HG03196 (cell line): ENCODE measurements around the gene RNASET2.
"Not testable (repeated sequence)": the region's sequence is repeated elsewhere in the genome, so short reads cannot be mapped to it uniquely, and the experiment has no call there.

ENCODE experiments used
- ATAC-seq: cut with Tn5 transposase; IDR thresholded peaks from one replicate; pipeline ENCODE4 v1.9.1; 2021; ENCODE audit not compliant: unreplicated experiment

The RNASET2 gene

DNA sequence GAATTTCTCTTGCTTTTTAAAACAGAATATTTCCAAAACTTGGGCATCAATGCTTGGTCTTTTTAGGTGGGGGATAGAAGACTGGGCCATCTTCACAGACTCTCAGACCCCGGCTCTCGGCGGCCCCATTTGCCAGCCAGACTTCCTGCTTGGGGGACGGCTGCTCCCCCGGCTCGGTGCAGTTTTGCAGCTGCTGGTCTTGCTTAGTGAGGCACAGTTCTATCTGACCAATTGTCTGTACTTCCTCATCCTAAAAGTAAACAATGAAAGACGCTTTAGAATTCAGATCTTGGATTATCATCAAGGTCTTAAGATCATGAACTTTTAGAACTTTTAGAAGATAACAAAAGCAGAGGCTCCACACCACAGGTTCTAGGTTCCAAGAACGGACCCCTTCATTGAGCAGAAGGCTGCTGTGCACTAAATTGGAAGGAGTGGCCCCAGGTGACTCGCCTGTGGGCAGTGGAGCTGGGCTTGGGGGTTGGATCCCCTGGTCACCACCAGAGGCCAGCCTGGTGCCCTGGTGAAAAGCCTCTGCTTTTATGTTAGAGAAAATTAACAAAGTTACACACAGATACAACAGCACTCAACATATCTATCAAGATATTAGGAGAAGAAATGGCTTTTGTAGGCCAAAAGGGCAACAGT is 26.7 kb downstream of the RNASET2 start:
- no peak for ATAC-seq

DNA sequence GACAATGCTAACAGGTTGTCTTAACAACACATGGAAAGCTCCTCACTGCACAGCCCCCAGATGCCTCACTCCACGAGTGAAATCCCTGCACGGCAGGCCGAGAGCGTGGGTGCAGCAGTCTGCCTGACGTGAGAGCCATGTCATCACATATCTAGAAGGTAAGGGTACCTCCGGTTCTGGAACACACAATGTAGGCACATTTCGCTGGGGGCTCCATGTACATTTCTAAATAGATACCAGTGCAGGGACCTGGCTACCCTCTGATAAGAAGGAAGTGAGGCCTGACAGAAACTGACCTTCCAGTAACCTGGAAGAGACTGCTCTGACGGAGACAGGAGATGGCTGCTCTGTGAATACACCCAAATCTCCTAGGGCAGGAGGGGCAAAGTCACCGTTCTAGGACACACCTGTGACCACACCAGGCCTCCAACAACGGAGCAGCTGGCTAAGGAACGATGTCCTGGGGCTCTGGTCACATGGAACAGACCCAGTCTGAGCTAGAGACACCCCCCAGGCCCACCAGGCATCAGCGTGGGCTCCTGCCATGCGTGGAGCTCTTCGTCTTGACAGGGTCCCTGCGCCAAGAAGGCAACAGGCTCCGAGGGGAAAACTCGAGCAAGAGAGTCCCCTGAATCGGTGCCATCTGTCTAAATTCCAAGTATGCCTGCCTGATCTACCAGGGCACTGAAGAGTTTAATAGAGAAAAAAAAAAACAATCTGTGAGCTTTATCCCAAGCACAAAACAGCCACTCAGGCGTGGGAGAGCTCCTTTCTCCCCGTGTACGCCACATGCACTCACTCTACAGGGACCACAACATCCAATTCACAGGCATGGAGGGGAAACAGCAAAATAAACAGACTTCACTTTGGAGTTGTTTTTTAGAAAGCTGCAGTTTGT is 27.5 kb downstream of the RNASET2 start:
- no peak for ATAC-seq

DNA sequence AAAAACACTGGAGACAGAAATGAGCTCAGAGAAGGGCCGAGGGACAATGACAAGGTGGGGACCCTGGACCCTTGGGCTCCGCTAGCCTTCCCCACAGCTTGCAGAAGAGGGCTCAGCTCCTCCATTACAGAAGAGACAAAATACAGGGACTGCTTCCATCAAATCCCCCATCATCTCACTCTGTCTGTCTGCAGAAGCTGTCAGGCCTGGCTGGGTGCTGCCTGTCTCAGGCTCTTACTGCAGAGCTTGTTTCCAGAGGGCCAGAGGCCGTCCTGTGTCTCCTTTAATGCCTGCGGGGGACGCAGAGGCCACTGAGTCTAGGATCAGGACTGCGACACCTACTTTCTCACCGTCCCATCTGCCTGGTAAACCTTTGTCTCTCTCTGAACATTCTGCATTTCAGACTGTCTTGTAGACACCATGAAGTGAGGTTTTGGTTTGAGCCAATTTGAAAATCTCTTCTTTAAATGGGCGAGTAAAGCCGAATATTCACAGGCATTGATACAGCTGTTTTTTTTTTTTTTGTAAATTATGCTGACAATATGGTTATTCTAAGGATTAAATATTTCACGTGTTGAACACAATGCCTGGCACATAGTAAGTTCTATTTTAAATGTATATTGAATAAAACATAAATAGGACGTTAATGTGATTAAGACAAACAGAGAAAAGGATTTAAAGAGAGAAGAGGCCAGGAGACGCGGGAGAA is 28.3 kb downstream of the RNASET2 start:
- no peak for ATAC-seq

DNA sequence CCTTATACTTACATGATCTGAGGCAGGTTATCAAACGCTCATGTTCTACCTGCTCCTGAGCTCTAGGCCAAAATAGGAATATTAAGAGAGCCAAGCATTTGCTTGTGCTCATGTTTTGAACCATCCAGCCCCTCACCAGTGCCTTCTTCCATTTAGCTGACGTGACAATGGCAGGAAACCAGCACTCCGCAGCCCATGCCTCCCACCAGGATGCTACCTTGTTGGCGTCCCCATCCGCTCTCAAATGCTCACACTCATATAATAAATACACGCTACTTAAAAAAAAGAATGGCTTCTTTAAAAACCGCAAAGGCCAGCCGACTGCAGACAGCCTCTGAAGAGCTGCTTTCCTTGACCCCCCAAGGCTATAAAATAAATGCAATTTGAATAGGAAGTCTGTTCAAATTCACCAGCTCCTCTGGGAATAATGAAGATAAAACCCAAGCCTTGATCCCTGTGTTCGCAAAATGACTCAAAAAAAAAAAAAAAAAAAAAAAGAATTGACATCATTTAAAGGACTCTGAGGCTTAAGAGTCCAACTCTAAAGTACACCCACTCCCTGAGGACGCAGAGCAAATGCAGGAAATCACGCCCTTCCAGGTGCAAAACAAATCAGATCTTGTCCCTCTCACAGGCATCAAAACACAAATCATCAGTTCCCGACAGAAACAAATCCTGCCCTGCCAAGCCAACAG is 29.0 kb downstream of the RNASET2 start:
- no peak for ATAC-seq

DNA sequence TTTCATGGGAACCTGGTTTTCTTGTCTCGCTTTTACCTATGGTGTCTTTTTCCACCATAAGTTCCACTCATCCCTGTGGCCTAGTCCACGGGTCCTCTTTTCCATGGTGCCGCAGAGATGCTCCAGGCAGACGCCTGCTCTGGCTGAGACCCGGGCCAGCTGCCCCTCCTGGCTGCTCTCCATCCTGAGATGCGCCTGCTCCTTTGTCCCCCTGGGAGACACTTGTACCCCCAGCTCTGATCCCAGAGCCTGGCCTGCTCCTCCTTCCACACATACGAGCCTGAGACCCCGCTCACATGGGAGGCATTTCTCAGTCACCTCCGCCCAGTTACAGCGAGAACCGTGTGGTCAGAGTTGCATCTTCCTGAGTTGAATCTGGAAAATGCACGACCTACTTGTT is 29.6 kb downstream of the RNASET2 start:
- no peak for ATAC-seq

DNA sequence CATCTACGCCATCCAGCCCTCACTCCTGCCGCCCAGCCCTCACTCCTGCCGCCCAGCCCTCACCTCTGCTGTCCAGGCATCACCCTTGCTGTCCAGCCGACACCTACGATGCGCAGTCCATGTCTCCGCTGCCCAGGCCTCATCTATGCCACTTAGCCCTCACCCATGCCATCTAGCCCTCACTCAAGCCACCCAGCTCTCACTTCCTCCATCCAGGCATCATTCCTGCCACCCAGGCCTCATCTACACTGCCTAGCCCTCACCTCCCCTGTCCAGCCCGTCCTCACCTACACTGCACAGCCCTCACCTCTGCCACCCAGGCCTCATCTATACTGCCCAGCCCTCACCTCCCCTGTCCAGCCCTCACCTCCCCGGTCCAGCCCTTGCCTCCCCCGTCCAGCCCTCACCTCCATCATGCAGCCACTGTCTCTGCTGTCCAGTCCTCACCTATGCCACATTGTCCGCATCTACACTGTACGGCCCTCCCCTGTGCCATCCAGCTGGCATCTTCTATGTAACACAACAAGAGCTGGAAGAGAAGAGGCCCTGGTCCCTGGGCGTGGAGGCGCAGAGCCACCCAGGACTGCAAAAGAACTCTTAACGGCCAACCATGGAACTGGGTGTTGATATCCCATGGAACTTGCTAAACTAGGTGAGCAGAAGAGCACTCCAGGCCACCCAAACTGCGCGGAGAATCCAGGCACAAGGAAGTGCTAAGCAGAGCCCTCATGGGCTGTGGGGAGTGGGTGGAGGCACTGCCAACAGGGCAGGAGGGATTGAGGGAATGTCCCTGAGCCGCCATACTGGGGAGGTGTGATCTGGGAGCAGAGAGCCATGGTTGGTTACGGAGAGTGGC is 31.0 kb downstream of the RNASET2 start:
- ATAC-seq = no peak

DNA sequence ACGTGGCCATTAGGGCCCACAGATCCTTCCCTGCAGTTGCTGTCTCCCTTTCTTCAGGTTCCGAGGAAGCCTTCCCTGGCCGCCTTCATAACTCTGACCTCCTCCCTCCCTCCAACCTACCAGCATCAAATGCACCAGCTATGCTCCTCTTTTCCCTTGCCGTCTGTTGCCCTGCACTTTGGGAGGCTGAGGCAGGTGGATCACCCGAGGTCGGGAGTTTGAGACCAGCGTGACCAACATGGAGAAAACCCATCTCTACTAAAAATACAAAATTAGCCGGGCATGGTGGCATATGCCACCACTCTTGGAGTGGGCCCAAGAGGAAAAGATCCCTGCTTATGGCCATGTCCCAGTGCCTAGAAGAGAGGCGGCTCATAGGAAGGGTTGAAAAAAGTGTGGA is 31.8 kb downstream of the RNASET2 start:
- ATAC-seq = no peak

DNA sequence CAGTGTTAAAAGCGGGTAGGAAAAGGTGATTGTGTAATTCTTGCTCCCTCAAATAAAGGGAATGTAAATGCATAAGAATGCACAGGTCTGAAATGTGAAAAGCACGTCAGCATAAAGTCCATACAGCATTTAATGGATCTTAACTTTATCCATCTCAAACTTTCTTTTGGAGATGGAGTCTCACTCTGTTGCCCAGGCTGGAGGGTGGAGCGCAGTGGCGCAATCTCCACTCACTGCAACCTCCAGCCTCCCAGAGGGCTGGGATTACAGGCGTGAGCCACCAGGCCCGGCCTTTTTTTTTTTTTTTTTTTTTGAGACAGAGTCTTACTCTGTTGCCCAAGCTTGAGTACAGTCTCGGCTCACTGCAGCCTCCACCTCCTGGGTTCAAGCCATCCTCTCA is 33.4 kb downstream of the RNASET2 start:
- no peak for ATAC-seq

DNA sequence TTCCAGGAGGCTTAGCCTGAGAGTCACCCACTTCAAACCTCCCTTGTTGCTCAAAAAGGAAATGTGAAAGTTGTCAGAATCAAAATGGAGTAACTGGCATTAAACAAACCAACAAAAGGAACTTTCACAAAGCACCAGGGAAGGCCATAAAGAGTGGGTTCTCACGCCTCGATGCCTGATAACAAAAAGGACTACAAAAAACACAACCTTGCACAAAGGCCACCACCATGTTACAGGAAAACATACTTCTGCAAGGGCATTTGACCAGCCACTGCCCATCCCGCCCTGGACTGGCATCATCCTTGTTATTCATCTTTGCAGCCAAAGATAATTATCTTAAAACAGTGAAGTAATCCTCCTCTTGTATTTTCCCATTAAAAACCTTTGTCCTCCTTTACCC is 34.8 kb downstream of the RNASET2 start:
- ATAC-seq = no peak

DNA sequence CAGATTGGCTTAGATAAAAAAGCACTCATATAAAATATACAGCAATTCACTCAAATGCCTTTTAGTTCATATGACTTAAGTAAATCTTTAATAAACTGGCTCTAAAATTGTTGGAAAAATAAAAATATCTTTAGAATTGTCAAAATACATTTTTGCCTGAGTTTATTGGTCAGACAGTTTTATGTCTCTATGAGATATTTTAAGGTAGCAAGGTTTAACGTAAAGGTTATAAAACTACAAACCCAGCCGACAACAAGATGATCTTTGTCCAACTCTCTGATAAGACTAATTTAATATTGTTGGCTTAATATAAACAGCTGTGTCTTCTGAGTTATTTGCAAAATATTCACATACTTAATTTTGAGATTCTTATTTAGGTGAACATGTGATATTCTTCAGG is 39.5 kb downstream of the RNASET2 start:
- ATAC-seq = no peak

DNA sequence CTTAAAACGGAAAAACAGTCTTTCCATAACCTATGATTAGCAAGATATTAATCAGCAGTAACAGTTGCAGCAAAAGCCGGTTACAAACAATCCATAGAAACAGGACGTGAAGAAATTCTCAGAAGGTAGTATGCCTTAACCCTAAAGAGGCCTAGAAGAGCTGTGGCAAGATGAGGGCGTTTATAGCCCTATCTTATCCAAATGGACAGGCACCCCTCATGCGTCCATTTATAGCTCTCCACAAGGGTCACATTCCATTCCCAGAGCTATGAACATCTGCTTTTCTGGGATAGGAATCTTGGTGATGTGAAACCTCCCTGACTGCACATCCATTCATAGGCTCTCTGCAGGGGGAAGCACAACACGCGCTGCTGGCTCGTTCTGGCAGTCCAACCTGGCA is 40.9 kb downstream of the RNASET2 start:
- not testable (repeated sequence) for ATAC-seq

DNA sequence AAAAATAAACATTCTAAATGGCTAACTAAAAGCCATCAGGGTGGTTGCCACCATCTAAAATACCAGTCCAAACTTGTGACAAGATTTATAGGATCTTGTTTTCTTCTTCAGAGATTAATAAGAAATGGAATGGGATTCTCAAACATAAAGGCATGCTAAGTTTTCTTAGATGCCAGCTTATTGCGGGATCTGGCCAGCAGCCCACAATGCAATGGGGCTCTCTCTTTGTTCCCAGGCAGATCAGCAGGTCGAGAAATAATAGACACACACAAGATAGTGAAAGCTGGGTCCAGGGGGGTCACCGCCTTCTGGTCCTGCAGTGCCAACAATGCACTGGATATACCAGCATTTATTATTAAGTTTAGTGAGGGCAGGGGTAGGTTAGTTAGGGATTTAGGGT is 41.4 kb downstream of the RNASET2 start:
- not testable (repeated sequence) for ATAC-seq

DNA sequence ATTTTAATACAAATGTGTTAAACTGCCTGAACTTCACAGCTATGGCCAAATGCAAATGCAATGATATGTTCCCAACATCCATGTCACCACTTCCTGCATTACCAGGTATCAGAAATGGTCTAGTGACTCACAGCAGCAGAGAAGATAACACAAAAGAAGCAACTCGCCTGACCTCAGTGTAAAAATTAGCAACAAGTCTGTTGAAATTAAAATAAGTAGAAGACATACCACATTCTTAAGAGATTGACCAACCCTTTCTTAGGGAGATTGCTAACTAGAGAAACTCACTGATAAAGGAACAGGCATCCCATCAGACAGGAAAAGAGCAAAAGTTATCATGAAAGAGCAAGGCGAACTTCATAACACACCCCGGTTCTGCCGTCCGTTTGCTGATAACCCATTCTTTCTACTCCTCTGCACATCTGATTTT is 45.1 kb downstream of the RNASET2 start:
- ATAC-seq = no peak

DNA sequence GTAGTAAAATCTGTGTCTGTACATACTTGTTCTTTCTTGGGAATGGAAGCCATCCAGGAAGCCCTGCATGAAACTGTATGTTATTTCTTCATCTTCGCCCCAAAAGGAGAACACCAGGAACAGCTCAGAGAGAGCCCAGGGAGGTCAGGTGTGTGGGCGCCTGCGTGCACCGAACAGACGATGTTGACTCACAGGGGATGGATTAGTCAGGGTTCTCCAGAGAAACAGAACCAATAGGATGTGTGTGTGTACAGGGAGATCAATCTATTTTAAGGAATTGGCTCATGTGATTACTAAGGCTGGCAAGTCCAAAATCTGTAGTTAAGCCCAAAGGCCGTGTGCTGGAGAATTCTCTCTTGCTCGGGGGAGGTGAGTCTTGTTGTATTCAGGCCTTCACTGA is 45.7 kb downstream of the RNASET2 start:
- ATAC-seq = no peak

DNA sequence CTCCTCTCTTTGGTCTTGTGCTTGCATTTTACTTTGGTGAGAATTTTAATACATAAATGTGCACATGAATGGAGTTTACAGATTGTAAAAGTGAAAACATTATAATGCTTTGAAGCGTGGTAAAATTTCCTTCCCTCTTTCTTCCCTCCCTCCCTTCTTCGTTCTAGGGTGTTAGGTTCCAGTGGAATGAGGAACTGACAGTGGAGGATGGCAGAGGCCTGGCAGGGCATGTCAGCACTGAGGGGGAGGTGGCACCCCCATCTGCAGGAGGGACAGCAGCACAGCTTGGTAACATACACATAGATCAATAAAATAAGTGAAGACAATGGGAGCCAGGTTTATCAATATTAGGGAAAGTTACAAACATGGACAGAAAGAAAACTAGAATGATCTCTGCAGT is 47.5 kb downstream of the RNASET2 start:
- no peak for ATAC-seq

DNA sequence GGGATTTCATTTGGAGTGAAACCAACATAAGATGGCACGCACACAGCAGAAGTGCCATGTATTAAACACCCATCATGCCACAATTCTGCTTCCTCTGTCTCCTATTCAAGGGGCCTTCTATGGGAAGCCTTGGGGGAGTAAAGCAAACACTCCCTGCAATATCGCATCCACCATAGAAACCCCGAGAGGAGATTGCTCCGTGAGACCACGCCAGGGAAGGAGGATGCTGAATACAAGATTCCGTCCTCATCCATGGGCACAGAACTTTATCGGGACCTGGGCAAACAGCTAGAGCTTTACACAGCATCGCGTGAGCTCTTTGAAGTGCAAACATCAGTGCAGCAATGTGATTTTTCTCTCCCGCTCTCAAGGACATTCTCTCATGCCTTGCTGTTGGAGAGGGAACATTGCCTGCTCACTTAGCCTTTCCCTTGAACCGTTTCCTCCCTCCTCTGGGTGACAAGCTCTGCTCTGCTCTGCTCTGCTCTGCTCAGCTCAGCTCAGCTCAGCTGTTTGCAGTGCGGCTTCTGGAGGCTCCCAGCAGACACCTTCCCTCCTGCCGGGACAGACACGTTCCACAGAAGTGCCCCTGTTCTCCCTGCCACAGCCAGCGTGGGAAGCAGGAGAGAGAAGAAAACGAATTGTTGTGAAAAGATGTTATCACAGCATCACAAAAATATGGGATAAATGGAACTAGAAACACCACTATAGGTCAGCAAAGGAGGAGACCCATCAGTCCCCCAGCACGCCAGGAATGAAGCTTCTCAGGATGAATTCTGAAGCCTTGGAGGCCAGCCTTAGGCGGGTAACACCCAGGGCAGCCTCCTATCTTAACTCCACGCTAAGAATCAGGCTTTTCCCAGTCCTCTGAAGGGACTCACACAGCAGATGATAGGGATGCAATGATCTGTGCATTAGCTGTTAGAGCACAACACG is 48.2 kb downstream of the RNASET2 start:
- no peak for ATAC-seq

DNA sequence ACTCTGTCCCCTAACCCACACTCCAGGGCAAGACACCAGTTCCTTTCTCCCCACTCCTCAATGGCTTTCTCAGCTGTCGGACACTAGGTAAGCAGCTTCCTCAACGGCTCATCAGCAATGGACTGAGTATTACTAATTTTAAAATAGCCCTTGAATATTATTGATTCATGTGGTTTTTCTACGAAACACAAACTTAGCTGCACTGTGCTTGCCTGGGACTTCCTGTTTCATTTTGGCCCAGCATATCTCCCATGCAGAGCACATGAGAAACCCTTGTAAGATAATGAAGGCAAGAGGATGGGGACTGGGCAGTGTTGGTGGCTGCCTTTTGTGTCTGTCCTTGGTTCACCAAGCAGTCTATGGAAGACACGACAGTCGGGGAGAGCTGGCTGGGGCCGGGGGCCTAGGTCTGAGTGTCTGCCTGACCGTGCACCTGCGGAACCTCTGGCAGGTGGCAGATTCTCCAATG is 48.9 kb downstream of the RNASET2 start:
- peak; percentile 89 for ATAC-seq

DNA sequence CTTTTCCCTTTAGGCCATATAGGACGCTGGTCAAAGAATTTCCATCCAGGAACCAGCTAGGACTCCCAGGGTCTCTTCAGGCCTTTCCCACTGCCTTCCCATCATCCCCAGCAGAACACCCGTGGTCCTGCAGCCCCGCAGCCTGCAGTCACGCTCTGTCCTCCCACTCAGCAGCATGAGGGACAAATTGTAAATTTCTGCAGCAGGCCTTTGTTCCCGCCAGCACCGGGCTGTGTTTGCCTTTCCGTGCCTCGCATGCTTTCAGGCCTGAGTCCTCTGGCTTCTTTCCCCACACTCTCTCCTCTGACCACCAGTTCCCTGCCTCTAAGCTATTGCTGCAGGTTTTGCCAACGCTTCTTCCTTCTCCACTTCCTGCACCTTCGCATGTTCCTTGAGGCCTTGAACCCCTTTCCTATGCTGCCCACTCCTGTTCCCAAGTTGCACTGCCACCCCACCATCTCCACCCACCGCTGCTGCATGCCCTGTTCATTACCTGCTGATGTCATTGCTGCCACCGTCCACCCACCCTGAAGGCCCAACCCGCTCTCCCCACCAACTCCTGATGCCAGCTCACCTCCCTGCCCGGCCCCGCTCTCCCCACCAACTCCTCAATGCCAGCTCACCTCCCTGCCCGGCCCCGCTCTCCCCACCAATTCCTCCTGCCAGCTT is 49.8 kb downstream of the RNASET2 start:
- no peak for ATAC-seq
